ENCODE measurements around the gene ZNF181. TPM values are rescaled to one million over a fixed set of nuclear protein-coding genes. Genes with fewer than 3 reads are reported as not detected.
A peak's percentile ranks its signal among the peaks of the same experiment; 100 is the strongest.

Gene ZNF181
- total RNA-seq, 4 donors from 2014 or later: 18.6 to 47.6 (median 28.5) TPM

DNA sequence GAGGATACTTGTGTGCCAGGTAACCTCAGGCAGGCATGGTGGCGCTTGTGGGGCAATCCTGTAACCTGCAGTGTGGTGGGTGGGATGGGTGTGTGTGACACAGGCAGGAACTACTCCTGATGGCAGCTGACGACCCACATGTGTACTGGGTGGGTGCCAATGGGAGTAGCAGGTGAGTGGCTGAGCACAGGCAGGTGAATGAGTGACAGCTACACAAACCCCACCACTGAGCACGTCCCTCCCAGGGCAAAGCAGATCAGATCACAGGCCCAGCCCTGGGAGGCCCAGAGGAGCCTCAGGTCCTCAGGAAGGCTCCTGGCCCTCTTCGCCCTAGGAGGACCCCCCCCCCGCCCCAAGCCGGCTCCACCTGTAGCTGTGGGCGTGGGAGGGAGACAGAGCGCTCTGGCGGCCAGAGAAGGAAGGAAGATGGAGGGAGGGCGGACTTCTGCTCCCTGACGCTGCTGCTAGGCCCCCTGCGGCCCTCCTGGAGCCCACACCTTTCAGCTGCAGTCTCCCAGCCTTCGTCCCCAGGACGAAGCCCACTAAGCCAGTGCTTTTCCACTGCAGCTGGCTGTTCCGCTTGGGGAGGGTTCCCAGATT, 1.3 kb upstream of the ZNF181 start:
- ATAC-seq: no peak
- peaks cover 0 to 7% (median 0%) of the 10 kb centered on the region in 3 donors for H3K9me3 ChIP-seq
- H3K4me1 ChIP-seq: peaks cover 8 to 36% (median 15%) of the 10 kb centered on the region in 3 donors
- peak overlapping the region; percentile 96 to 98 (median 97) for H3K27ac ChIP-seq
- TF ChIP-seq, protein P1, sequence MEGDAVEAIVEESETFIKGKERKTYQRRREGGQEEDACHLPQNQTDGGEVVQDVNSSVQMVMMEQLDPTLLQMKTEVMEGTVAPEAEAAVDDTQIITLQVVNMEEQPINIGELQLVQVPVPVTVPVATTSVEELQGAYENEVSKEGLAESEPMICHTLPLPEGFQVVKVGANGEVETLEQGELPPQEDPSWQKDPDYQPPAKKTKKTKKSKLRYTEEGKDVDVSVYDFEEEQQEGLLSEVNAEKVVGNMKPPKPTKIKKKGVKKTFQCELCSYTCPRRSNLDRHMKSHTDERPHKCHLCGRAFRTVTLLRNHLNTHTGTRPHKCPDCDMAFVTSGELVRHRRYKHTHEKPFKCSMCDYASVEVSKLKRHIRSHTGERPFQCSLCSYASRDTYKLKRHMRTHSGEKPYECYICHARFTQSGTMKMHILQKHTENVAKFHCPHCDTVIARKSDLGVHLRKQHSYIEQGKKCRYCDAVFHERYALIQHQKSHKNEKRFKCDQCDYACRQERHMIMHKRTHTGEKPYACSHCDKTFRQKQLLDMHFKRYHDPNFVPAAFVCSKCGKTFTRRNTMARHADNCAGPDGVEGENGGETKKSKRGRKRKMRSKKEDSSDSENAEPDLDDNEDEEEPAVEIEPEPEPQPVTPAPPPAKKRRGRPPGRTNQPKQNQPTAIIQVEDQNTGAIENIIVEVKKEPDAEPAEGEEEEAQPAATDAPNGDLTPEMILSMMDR (IDR thresholded peaks at IDR 0.05): no peak
- TF ChIP-seq POLR2A (IDR thresholded peaks at IDR 0.05) (no peak), EP300 (IDR thresholded peaks at IDR 0.05) (no peak), POLR2AphosphoS5 (IDR thresholded peaks at IDR 0.05) (no peak)
- peak overlapping the region; percentile 76 to 95 for H3K4me3 ChIP-seq
- H3K36me3 ChIP-seq: peaks cover 0 to 24% of the 10 kb centered on the region in 2 donors
- H3K27me3 ChIP-seq: no peaks in the 10 kb centered on the region
- 100% methylated on average over 1 of the region's 15 CpGs; no CpG with 5 or more reads in 1 of the 2 donors for WGBS, 2 donors (ENCODE audit: low coverage in 1 of 2)

DNA sequence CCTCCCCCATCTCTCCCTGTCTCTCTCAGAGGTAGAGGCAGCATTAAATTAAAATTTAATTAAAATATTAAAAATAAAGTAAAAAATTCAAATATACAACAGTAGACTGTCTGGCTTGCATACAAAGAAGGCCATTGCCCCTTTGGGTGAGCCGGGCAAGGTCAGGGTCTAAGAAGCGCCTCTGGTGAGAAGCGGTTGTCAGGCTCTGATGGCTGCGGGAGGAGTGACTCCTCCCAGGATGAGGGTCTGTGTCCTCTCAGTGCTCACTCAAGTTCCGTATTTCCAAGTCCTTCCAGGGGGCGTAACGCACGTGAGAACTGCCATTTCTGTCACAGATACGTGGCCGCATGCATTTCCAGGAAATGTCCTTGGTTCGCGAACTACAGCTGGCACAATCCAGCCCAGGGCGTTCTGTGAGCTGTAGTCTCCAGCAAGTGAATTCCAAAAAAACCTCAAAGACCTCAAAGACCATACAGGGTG, 737 bp upstream of the ZNF181 start:
- H3K27me3 ChIP-seq: no peaks in the 10 kb centered on the region
- ATAC-seq: peak; percentile 14
- TF ChIP-seq EP300 (IDR thresholded peaks at IDR 0.05) (no peak), POLR2AphosphoS5 (IDR thresholded peaks at IDR 0.05) (peak; percentile 42), POLR2A (IDR thresholded peaks at IDR 0.05) (no peak)
- TF ChIP-seq, protein P1 (IDR thresholded peaks at IDR 0.05): no peak
- H3K4me1 ChIP-seq: peaks cover 8 to 36% (median 15%) of the 10 kb centered on the region in 3 donors
- peaks cover 0 to 30% of the 10 kb centered on the region in 2 donors for H3K36me3 ChIP-seq
- 0% methylated on average over 4 to 7 of the region's 13 CpGs for WGBS, 2 donors (ENCODE audit: low coverage in 1 of 2)
- H3K27ac ChIP-seq: peak overlapping the region; percentile 96 to 98 (median 97)
- peaks cover 0 to 13% (median 0%) of the 10 kb centered on the region in 3 donors for H3K9me3 ChIP-seq
- peak overlapping the region; percentile 76 to 95 for H3K4me3 ChIP-seq

DNA sequence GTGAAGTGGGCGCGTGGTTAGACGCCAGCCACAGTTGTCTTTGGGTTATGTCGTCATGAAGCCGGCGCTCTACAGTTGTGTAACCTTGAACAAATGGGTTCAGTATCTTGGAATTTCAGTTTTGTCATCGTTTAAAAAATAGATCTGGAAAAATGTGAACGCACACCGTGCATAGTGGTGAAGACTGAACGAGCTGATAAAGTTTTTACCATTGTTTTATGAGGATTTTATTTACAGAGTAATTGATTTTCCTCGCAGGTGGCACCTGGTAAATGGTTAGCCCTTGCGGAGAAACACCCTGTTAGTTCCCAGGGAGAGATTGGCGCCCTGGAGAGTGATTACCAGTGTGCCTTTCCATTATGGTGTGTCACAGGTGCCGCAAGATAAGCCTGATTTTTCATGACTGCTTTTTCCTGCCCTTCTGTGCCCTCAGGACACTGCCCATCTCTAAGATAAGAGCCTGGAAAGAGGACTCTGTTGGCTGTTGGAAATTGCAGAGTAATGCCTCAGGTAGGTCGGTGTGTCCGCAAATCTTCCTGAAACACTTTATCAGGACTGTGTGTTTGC, 577 bp downstream of the ZNF181 start:
- WGBS, 2 donors (ENCODE audit: low coverage in 1 of 2): 15 to 29% methylated on average over 9 to 10 of the region's 16 CpGs
- TF ChIP-seq POLR2A (IDR thresholded peaks at IDR 0.05): no peak
- TF ChIP-seq, protein P1 (IDR thresholded peaks at IDR 0.05): no peak
- no peak for TF ChIP-seq POLR2AphosphoS5 (IDR thresholded peaks at IDR 0.05)
- TF ChIP-seq EP300 (IDR thresholded peaks at IDR 0.05): no peak
- Histone ChIP-seq H3K4me3 (peak overlapping the region; percentile 76 to 95), H3K9me3 (peaks cover 0 to 25% (median 0%) of the 10 kb centered on the region in 3 donors), H3K36me3 (peaks cover 0 to 44% of the 10 kb centered on the region in 2 donors), H3K27ac (peak overlapping the region; percentile 96 to 98 (median 97)), H3K4me1 (peaks cover 8 to 36% (median 15%) of the 10 kb centered on the region in 3 donors), H3K27me3 (no peaks in the 10 kb centered on the region)
- no peak for ATAC-seq

DNA sequence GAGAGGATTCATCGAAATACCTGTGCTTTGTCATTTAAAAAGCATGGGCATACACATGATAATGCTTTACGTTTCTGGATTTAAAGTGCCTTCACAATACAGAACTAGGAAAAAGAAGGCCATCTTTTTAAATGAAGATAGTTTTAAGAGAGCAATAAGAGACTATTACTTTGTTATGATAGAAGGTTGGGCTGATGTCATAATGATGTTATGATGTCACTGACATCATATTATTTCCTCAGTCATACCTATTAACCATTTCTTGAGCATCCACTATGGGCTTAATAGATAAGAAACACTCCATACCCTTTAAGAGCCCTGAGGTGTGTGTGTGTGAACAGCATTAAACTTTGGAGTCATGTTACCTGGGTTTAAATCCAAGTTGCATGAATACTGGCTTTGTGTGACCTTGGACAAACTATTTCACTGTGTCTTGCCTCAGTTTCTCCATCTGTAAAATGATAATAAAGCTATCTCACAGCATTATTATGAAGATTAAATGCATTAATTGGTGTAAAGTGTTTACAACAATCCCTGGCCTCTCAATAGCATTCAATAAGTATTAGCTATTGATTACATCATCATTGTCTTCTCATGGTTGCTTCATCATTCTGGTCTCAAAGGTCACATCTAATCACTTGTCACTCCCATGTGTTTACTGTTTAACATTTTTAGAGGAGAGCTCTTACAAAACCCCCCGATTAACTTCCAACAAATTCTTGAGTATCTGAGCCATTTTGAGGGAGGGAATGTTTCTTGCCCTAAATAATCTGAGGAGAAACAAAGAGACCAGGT, 11.1 kb downstream of the ZNF181 start:
- peaks cover 12 to 94% of the 10 kb centered on the region in 2 donors for H3K36me3 ChIP-seq
- H3K27me3 ChIP-seq: no peaks in the 10 kb centered on the region
- no peak for ATAC-seq
- no peaks in the 10 kb centered on the region for H3K4me1 ChIP-seq
- no peak for TF ChIP-seq POLR2AphosphoS5 (IDR thresholded peaks at IDR 0.05)
- TF ChIP-seq, protein P1 (IDR thresholded peaks at IDR 0.05): no peak
- no peak for TF ChIP-seq EP300 (IDR thresholded peaks at IDR 0.05)
- TF ChIP-seq POLR2A (IDR thresholded peaks at IDR 0.05): no peak
- peaks cover 2 to 100% (median 4%) of the 10 kb centered on the region in 3 donors for H3K9me3 ChIP-seq
- WGBS, 2 donors (ENCODE audit: low coverage in 1 of 2): 79 to 86% methylated on average over 2 to 3 of the region's 3 CpGs
- H3K4me3 ChIP-seq: no peak overlapping the region
- no peak overlapping the region for H3K27ac ChIP-seq

Measured in gastroesophageal sphincter (tissue), 4 donors.